GM12878 (cell line): ENCODE data around the gene MYT1. TPM values are rescaled to one million over a fixed set of nuclear protein-coding genes. Genes with fewer than 3 reads are reported as not detected.
A peak's percentile ranks its signal among the peaks of the same experiment; 100 is the strongest.

Experiments used
- CHD1 ChIP-seq: IDR thresholded peaks from 2 replicates; pipeline ENCODE4 v1.6.1; 2012; ENCODE audit warnings: low read depth, low read length, improper control_type of control experiment
- DPF2 ChIP-seq: fragments of 450-650 bp; IDR thresholded peaks from 2 replicates; pipeline ENCODE4 v1.6.1; 2017; ENCODE audit warnings: mild to moderate bottlenecking
- ELK1 ChIP-seq: IDR thresholded peaks from 2 replicates; pipeline ENCODE4 v1.6.1; 2012; ENCODE audit warnings: low read depth, low read length, improper control_type of control experiment
- HDAC6 ChIP-seq: fragments of 200-600 bp; sonication (generic); IDR thresholded peaks from one replicate; pipeline ENCODE4 v1.8.0; 2017; ENCODE audit warnings: antibody characterized with exemption; ENCODE audit not compliant: unreplicated experiment
- MYC ChIP-seq: IDR thresholded peaks from 2 replicates; pipeline ENCODE4 v1.6.1; 2011; ENCODE audit warnings: mild to moderate bottlenecking, low read length, moderate library complexity, inconsistent platforms; ENCODE audit not compliant: insufficient read depth, insufficient replicate concordance, insufficient read length, severe bottlenecking
- NFIC ChIP-seq: IDR thresholded peaks from 2 replicates; pipeline ENCODE4 v1.6.1; 2012; ENCODE audit warnings: low read depth, mild to moderate bottlenecking, inconsistent platforms, low read length, moderate library complexity
- NR2F1 ChIP-seq: fragments of 450-650 bp; conservative IDR thresholded peaks from 2 replicates; pipeline ENCODE4 v1.6.1; 2017; ENCODE audit warnings: mild to moderate bottlenecking
- PAX5 ChIP-seq: IDR thresholded peaks from 2 replicates; pipeline ENCODE4 v1.6.1; 2011; ENCODE audit warnings: low read depth, low read length, borderline replicate concordance
- RELA ChIP-seq: fragments of 450-650 bp; IDR thresholded peaks from 2 replicates; pipeline ENCODE4 v1.8.0; 2014; ENCODE audit warnings: borderline replicate concordance; ENCODE audit not compliant: partially characterized antibody
- RELB ChIP-seq: fragments of 450-650 bp; IDR thresholded peaks from 2 replicates; pipeline ENCODE4 v1.6.1; 2017; ENCODE audit warnings: low read depth, mild to moderate bottlenecking, moderate library complexity
- REST ChIP-seq: IDR thresholded peaks from 2 replicates; pipeline ENCODE4 v1.6.1; 2012; ENCODE audit warnings: mild to moderate bottlenecking, low read depth, low read length
- SKIL ChIP-seq: fragments of 450-650 bp; IDR thresholded peaks from 2 replicates; pipeline ENCODE4 v1.6.1; 2017; ENCODE audit warnings: mild to moderate bottlenecking, low read depth, inconsistent platforms; ENCODE audit not compliant: poor library complexity, severe bottlenecking
- USF1 ChIP-seq: IDR thresholded peaks from 2 replicates; pipeline ENCODE4 v1.6.1; 2011; ENCODE audit warnings: borderline replicate concordance, low read depth, mild to moderate bottlenecking, moderate library complexity, mixed read lengths, low read length; ENCODE audit not compliant: insufficient read depth; ENCODE audit errors: extremely low read length
- ZBTB4 ChIP-seq: fragments of 450-650 bp; formaldehyde crosslinking; IDR thresholded peaks from 2 replicates; pipeline ENCODE4 v1.4.0; 2022; ENCODE audit warnings: mild to moderate bottlenecking, moderate library complexity
- ZNF274 ChIP-seq: IDR thresholded peaks from one replicate; pipeline ENCODE4 v1.8.0; 2011; ENCODE audit not compliant: insufficient read length, insufficient read depth
- ZNF622 ChIP-seq: fragments of 450-650 bp; IDR thresholded peaks from 2 replicates; pipeline ENCODE4 v1.6.1; 2017; ENCODE audit warnings: mild to moderate bottlenecking, inconsistent platforms
- ZSCAN29 ChIP-seq: fragments of 450-650 bp; IDR thresholded peaks from 2 replicates; pipeline ENCODE4 v1.6.1; 2017; ENCODE audit warnings: mild to moderate bottlenecking, moderate library complexity
- polyA plus RNA-seq, 11 experiments: library from polyadenylated mRNA; depleted of rRNA in 4 of 11; unstranded in 6 of 11; stranded (reverse) in 5 of 11; fragments of >200 nt; fragmentation: Nextera tagmentation in 4 of 11; fragmentation: Illumina TruSeq in 1 of 11; extraction: Ambion mirVana in 4 of 11; extraction: Trizol in 1 of 11; gene quantifications; 1 replicate in 1 of 11; 2 replicates in 10 of 11; pipeline versions ENCODE4 v1.2.1 to v1.2.3, GENCODE V29; 2011 to 2016; ENCODE audit warnings: inconsistent platforms in 2 of 11, missing spikeins in 2 of 11, low read depth in 1 of 11
- total RNA-seq, 4 experiments: library from RNA; depleted of rRNA in 3 of 4; stranded (reverse); fragments of >200 nt in 3 of 4; fragmentation: Illumina TruSeq in 1 of 4; extraction: Trizol in 1 of 4; gene quantifications; 2 replicates each; pipeline versions ENCODE4 v1.2.1 to v1.2.3, GENCODE V29; 2013 to 2021

Gene MYT1
- total and polyA plus RNA-seq, 10 of the 15 experiments (the other 5 are each of a cell fraction or from before 2014, with no cell fraction given): 0.01 to 0.10 TPM; not detected in 8

GRCh38 chr20:64238851-64239387, 74.7 kb downstream of the MYT1 start (continued):
- TF ChIP-seq ELK1 (no peak), USF1 (no peak), ZSCAN29 (no peak), ZNF274 (no peak), PAX5 (peak; percentile 37; the same call in 1 of the 2 replicates), HDAC6 (no peak), NFIC (no peak), MYC (no peak), ZNF622 (no peak), RELB (peak; percentile 77; the same call in 1 of the 2 replicates), CHD1 (no peak), DPF2 (peak; percentile 69), RELA (no peak), REST (no peak), NR2F1 (peak; percentile 59), SKIL (no peak), ZBTB4 (CRISPR knock-in tag) (no peak)
